SK-N-MC (cell line): ENCODE measurements around the gene CHI3L1.

Experiments used
- EZH2 ChIP-seq: fragments of 200-600 bp; sonication (generic); IDR thresholded peaks from one replicate; pipeline ENCODE4 v1.6.1; 2017; ENCODE audit warnings: antibody characterized with exemption
- FOXP2 ChIP-seq: optimal IDR thresholded peaks from 2 replicates; pipeline ENCODE3; 2011; ENCODE audit warnings: mild to moderate bottlenecking, moderate library complexity; ENCODE audit not compliant: insufficient read depth; ENCODE audit errors: extremely low read length, control extremely low read depth
- POLR2AphosphoS5 ChIP-seq: IDR thresholded peaks from 2 replicates; pipeline ENCODE4 v1.6.1; 2012; ENCODE audit warnings: mild to moderate bottlenecking, low read depth, low read length, borderline replicate concordance

- TF ChIP-seq EZH2 (no peak), POLR2AphosphoS5 (no peak), FOXP2 (no peak)
Measured at GRCh38 chr1:203172184-203173010, 14.1 kb downstream of the CHI3L1 start.
